Tibial nerve (tissue), 4 donors: ENCODE results near the gene PTPRJ. TPM values are rescaled to one million over a fixed set of nuclear protein-coding genes. Genes with fewer than 3 reads are reported as not detected.

Experiments used
- DNase-seq, 2 donors: peaks; one replicate each; pipeline ENCODE4 v3.0.0-alpha.2; 2019; ENCODE audit warnings: low spot score in 2 of 2
- H3K27ac ChIP-seq, 4 donors: fragments of 200-600 bp; sonication (generic) in 3 of 4; one replicate each; pipeline ENCODE4 v1.5.1; 2017 to 2019; ENCODE audit warnings: mild to moderate bottlenecking in 1 of 4
- H3K27me3 ChIP-seq, 2 donors: fragments of 200-600 bp; sonication (generic) in 1 of 2; one replicate each; pipeline versions ENCODE4 v1.5.1 to v1.6.0; 2017 to 2019
- H3K36me3 ChIP-seq, 3 donors: fragments of 200-600 bp; sonication (generic); one replicate each; pipeline ENCODE4 v1.5.1; 2018 to 2019
- H3K4me1 ChIP-seq, 4 donors: fragments of 200-600 bp; sonication (generic) in 3 of 4; one replicate each; pipeline ENCODE4 v1.5.1; 2017 to 2019
- H3K4me3 ChIP-seq, 4 donors: fragments of 200-600 bp; sonication (generic) in 3 of 4; one replicate each; pipeline ENCODE4 v1.5.1; 2017 to 2019; ENCODE audit warnings: mild to moderate bottlenecking in 1 of 4, moderate library complexity in 1 of 4
- H3K9me3 ChIP-seq, 4 donors: fragments of 200-600 bp; sonication (generic) in 3 of 4; one replicate each; pipeline ENCODE4 v1.5.1; 2017 to 2019
- EP300 ChIP-seq, 2 donors: sonication (generic); formaldehyde crosslinking; IDR thresholded peaks; one replicate each; pipeline ENCODE4 v1.6.1; 2017; ENCODE audit warnings: antibody characterized with exemption in 2 of 2, mild to moderate bottlenecking in 1 of 2
- POLR2A ChIP-seq, 2 donors: fragments of 450-650 bp; IDR thresholded peaks; one replicate each; pipeline ENCODE4 v1.6.1; 2017; ENCODE audit warnings: antibody characterized with exemption in 2 of 2, mild to moderate bottlenecking in 2 of 2, moderate library complexity in 2 of 2
- WGBS, 2 donors: methylation state at CpG; one replicate each; pipeline ENCODE4 v1.1.5; 2018; 5-methylcytosine and 5-hydroxymethylcytosine counted together
- total RNA-seq, 4 donors: library from RNA; depleted of rRNA; stranded (reverse); fragments of >200 nt; gene quantifications; one replicate each; pipeline ENCODE4 v1.1.0, GENCODE V29; 2016
- TF ChIP-seq, protein P1 (sequence below), 5 experiments: fragments of 200-600 bp in 3 of 5; fragments of 450-650 bp in 2 of 5; sonication (generic) in 3 of 5; IDR thresholded peaks; one replicate each; pipeline ENCODE4 v1.5.1; 2016 to 2019; ENCODE audit warnings: antibody characterized with exemption in 5 of 5, mild to moderate bottlenecking in 3 of 5, moderate library complexity in 2 of 5

PTPRJ gene
- total RNA-seq, 4 donors from 2014 or later: 20.5 to 24.3 (median 22.3) TPM

GRCh38 chr11:48085688-48086087, 105.3 kb downstream of the PTPRJ start:
- Histone ChIP-seq H3K9me3 (no peaks in the 10 kb centered on the region), H3K36me3 (no peaks in the 10 kb centered on the region), H3K27ac (no peak overlapping the region), H3K4me3 (no peak overlapping the region), H3K4me1 (peaks cover 0 to 52% (median 19%) of the 10 kb centered on the region in 4 donors), H3K27me3 (no peaks in the 10 kb centered on the region)
- no peak for DNase-seq
- WGBS, 2 donors: 91 to 93% methylated on average over 4 of the region's 4 CpGs
- TF ChIP-seq, protein P1, sequence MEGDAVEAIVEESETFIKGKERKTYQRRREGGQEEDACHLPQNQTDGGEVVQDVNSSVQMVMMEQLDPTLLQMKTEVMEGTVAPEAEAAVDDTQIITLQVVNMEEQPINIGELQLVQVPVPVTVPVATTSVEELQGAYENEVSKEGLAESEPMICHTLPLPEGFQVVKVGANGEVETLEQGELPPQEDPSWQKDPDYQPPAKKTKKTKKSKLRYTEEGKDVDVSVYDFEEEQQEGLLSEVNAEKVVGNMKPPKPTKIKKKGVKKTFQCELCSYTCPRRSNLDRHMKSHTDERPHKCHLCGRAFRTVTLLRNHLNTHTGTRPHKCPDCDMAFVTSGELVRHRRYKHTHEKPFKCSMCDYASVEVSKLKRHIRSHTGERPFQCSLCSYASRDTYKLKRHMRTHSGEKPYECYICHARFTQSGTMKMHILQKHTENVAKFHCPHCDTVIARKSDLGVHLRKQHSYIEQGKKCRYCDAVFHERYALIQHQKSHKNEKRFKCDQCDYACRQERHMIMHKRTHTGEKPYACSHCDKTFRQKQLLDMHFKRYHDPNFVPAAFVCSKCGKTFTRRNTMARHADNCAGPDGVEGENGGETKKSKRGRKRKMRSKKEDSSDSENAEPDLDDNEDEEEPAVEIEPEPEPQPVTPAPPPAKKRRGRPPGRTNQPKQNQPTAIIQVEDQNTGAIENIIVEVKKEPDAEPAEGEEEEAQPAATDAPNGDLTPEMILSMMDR (IDR thresholded peaks at IDR 0.05): no peak
- TF ChIP-seq POLR2A (IDR thresholded peaks at IDR 0.05) (no peak), EP300 (IDR thresholded peaks at IDR 0.05) (no peak)

DNA sequence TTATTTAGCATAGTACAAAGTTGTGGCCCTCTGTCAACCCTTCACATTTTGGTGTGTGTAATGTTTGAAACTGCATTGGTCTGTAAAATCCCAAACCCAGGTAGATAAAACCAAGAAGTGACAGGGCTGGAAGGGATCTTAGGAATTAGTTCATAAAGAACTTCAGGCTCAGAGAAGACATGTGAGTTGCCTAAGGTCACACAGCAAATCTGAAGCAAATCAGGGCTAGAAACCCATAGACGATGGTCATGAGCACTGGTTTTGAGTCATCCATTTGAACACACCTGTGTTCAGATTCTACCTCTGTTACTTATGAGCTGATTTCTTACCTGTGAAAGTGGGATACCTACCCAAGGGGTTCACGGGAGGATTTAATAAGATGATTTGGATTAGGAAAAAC, 107.1 kb downstream of the PTPRJ start:
- WGBS, 2 donors: 92 to 100% methylated on average over 2 of the region's 2 CpGs
- H3K27me3 ChIP-seq: no peaks in the 10 kb centered on the region

GRCh38 chr11:48087974-48088681, 107.8 kb downstream of the PTPRJ start:
- Histone ChIP-seq H3K9me3 (no peaks in the 10 kb centered on the region), H3K36me3 (no peaks in the 10 kb centered on the region), H3K4me3 (no peak overlapping the region), H3K4me1 (peaks cover 0 to 45% (median 13%) of the 10 kb centered on the region in 4 donors), H3K27ac (peak overlapping the region in 1 of 4 donors; percentile 38), H3K27me3 (no peaks in the 10 kb centered on the region)
- no peak for TF ChIP-seq POLR2A (IDR thresholded peaks at IDR 0.05)
- TF ChIP-seq, protein P1 (IDR thresholded peaks at IDR 0.05): no peak
- DNase-seq: no peak
- 35 to 50% methylated on average over 6 of the region's 6 CpGs for WGBS, 2 donors

More for the DNA sequence above, 107.1 kb downstream of the PTPRJ start:
- no peak for DNase-seq
- TF ChIP-seq EP300 (IDR thresholded peaks at IDR 0.05) (no peak), POLR2A (IDR thresholded peaks at IDR 0.05) (no peak)
- TF ChIP-seq, protein P1 (IDR thresholded peaks at IDR 0.05): no peak
- Histone ChIP-seq H3K4me1 (peaks cover 0 to 45% (median 14%) of the 10 kb centered on the region in 4 donors), H3K36me3 (no peaks in the 10 kb centered on the region), H3K4me3 (no peak overlapping the region), H3K9me3 (no peaks in the 10 kb centered on the region), H3K27ac (no peak overlapping the region)

GRCh38 chr11:48088682-48089050, 108.3 kb downstream of the PTPRJ start:
- no peaks in the 10 kb centered on the region for H3K36me3 ChIP-seq
- no peaks in the 10 kb centered on the region for H3K9me3 ChIP-seq
- peaks cover 0 to 46% (median 13%) of the 10 kb centered on the region in 4 donors for H3K4me1 ChIP-seq
- TF ChIP-seq, protein P1 (IDR thresholded peaks at IDR 0.05): no peak
- no peak for TF ChIP-seq EP300 (IDR thresholded peaks at IDR 0.05)
- TF ChIP-seq POLR2A (IDR thresholded peaks at IDR 0.05): no peak
- no peak for DNase-seq
- peak overlapping the region in 2 of 4 donors; percentile 0 to 23 for H3K27ac ChIP-seq
- H3K27me3 ChIP-seq: no peaks in the 10 kb centered on the region
- H3K4me3 ChIP-seq: no peak overlapping the region
- whole genome bisulfite sequencing, 2 donors: 53 to 60% methylated on average over 6 of the region's 6 CpGs

GRCh38 chr11:48090174-48090573, 109.8 kb downstream of the PTPRJ start:
- H3K36me3 ChIP-seq: no peaks in the 10 kb centered on the region
- H3K4me3 ChIP-seq: no peak overlapping the region
- 66 to 87% methylated on average over 8 of the region's 8 CpGs for WGBS, 2 donors
- no peaks in the 10 kb centered on the region for H3K27me3 ChIP-seq
- H3K4me1 ChIP-seq: peaks cover 3 to 60% (median 23%) of the 10 kb centered on the region in 4 donors
- TF ChIP-seq, protein P1 (IDR thresholded peaks at IDR 0.05): no peak
- no peak for TF ChIP-seq EP300 (IDR thresholded peaks at IDR 0.05)
- no peak for TF ChIP-seq POLR2A (IDR thresholded peaks at IDR 0.05)
- H3K27ac ChIP-seq: peak overlapping the region in 1 of 4 donors; percentile 34
- DNase-seq: no peak
- H3K9me3 ChIP-seq: no peaks in the 10 kb centered on the region
